GM13976 (cell line): ENCODE results near the gene EMILIN1.

ENCODE experiments used
- DNase-seq: peaks from one replicate; pipeline ENCODE4 v3.0.0; 2012; ENCODE audit warnings: low spot score
- in situ Hi-C: fragments of 300-500 bp; cut with MboI; formaldehyde crosslinking; loops from one replicate; pipeline ENCODE4 v1.12.0; 2022; ENCODE audit warnings: low sequenced_read_pairs, mixed read lengths, inconsistent platforms; ENCODE audit not compliant: unreplicated experiment
- TF ChIP-seq, protein P1 (sequence below): IDR thresholded peaks from 2 replicates; pipeline ENCODE4 v1.5.1; 2012; ENCODE audit warnings: borderline replicate concordance, mild to moderate bottlenecking; ENCODE audit not compliant: insufficient read depth; ENCODE audit errors: extremely low read depth, missing control alignments, control extremely low read depth

Gene EMILIN1

DNA sequence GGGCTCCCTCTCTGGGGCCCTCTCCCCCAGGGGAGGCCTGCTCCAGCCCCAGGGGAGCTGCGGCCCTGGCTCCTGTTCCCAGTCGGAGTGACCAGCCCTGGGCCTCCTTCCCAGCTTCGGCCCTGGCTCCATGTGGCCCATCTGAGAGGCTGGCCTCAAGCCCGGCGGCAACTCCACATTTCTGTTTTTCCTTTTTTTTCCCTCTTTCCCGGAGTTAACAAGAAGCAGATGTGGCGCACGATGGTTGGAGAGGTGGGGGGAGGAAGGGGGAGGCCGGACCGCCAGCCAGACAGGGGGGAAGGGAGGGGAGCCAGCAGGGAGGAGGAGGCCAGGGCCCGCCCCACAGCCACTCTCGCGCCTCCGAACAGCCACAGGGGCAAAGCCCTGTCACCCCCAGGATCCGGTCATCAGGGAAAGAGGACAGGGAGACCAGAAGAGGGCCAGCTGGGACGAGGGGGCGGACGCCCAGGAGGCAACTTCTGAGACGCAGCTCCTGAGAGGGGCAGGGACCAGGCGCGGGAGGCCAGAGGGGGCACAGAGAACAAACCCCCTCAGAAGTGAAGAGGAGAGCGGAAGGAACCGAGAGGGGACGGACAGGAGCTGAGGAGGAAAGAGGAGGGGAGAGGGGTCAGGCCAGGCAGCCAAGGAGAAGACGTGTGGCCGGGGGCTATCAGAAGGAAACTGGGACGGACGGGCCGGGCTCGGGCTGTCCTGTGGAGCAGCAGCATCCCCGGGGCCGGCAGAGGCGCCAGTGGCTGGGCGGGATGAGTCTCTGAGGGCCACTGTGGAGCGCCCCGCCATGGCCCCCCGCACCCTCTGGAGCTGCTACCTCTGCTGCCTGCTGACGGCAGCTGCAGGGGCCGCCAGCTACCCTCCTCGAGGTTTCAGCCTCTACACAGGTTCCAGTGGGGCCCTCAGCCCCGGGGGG lies at the start of gene EMILIN1:
Gene EMILIN1, plus strand, starts transcription at position 349 of the 928 bp plus-strand sequence. Its CDS starts 451 bp downstream, at position 800.
- TF ChIP-seq, protein P1, sequence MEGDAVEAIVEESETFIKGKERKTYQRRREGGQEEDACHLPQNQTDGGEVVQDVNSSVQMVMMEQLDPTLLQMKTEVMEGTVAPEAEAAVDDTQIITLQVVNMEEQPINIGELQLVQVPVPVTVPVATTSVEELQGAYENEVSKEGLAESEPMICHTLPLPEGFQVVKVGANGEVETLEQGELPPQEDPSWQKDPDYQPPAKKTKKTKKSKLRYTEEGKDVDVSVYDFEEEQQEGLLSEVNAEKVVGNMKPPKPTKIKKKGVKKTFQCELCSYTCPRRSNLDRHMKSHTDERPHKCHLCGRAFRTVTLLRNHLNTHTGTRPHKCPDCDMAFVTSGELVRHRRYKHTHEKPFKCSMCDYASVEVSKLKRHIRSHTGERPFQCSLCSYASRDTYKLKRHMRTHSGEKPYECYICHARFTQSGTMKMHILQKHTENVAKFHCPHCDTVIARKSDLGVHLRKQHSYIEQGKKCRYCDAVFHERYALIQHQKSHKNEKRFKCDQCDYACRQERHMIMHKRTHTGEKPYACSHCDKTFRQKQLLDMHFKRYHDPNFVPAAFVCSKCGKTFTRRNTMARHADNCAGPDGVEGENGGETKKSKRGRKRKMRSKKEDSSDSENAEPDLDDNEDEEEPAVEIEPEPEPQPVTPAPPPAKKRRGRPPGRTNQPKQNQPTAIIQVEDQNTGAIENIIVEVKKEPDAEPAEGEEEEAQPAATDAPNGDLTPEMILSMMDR: no peak
- DNase-seq: no peak
- in situ Hi-C loops: no loop called here

DNA sequence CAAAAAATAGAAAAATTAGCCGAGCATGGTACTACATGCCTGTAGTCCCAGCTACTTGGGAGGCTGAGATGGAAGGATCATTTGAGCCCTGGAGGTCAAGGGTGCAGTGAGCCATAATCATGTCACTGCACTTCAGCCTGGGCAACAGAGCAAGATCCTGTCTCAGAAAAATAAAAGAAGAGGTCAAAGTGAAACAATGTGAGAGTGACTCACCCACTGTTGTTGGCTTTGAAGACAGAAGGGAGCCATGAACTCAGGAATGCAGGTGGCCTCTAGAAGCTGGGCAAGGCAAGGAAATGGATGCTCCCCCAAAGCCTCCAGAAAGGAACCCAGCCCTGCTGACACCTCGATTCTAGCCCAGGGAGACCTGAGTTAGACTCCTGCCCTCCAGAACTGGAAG lies 49.4 kb upstream of the EMILIN1 start:
- DNase-seq: no peak
- in situ Hi-C loops: no loop called here
- TF ChIP-seq, protein P1: no peak

DNA sequence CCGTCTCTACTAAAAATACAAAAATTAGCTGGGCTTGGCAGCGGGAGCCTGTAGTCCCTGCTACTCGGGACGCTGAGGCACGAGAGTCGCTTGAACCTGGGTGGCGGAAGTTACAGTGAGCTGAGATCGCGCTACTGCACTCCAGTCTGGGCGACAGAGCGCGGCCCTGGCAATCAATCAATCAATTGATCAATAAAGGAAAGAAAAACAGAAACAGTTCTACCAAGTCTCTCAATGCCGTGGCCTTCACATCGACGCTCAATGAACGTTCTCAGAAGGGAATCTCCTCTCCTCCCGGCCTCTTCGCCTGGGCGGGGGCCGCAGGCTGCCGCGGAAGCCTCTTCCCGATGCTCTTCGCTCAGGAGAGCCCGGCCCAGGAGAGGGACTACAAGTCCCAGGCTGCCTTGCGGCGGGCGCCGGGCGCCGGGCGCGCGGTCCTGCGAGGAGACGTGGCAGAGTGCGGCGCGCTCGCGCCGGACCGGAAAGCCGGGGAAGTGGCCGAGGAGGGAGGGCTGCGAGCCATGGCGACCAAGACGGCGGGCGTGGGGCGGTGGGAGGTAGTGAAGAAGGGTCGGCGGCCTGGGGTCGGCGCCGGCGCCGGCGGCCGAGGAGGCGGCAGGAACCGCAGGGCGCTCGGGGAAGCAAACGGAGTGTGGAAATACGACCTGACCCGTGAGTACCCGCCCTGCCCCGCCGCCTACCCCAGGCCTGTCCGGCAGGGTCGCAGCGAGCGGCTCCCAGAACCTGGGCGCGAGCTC lies 45.7 kb upstream of the EMILIN1 start, which contains the start of gene TMEM214:
Gene TMEM214, plus strand, starts transcription at position 471 of the 758 bp plus-strand sequence. Its CDS starts 51 bp downstream, at position 522.
- DNase-seq: peak; percentile 96
- TF ChIP-seq, protein P1: no peak
- in situ Hi-C loops: no loop called here

DNA sequence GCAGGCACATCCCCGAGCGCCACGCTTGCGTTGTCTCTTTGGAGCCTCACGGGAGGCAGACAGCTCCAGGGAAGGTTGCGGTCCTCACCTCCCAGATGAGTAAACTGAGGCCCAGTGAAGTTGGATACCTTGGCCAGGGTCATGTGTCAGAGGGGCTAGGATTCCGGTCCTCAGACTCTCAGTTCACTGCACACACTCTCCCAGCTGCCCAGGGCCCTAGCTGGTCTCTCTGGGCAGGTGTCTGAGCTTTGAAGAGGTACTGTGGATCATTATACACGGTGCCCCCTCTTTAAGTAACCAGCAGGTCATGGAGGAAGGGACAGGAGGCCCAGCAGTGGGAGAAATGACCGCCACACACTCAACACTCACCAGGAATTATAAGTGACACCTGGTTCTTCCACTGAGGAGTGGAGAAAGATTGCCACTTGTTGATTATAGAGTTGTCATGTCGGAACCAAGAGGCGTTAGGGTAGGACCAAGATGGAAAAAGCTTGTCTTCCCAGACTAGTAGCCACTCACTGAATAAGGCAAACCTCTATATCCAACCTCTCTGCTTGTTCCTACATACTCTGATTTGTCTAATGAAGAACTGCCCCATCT lies 45.1 kb upstream of the EMILIN1 start:
- in situ Hi-C loops: no loop called here
- TF ChIP-seq, protein P1: no peak
- no peak for DNase-seq

DNA sequence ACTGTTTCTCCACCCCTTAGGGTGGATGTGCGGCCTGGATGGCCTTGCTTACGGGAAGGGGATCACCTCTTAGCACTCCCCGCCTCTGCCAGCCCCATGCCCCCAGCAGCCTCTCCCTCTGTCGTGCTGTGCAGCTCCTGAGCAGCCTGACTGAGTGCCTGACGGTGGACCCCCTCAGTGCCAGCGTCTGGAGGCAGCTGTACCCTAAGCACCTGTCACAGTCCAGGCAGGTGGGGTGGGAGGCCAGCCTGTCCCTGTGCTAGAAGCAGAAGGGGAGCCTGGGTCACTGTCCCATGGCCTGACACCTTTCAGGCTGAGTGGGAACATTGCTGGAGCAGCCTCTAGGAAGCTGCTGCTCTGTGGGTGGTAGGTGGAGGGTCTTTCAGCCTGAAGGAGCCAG lies 40.4 kb upstream of the EMILIN1 start:
- no peak for DNase-seq
- in situ Hi-C loops: no loop called here
- TF ChIP-seq, protein P1: no peak
